Esophagus squamous epithelium (tissue), 5 donors: ENCODE results near the gene WNT7B. TPM values are rescaled to one million over a fixed set of nuclear protein-coding genes. Genes with fewer than 3 reads are reported as not detected.

ENCODE experiments used
- DNase-seq: peaks from one replicate; lab custom pipeline; 2025; lab: John Stamatoyannopoulos, UW
- H3K27ac ChIP-seq, 4 donors: fragments of 200-600 bp; sonication (generic); one replicate each; pipeline ENCODE4 v1.5.1; 2016 to 2019; ENCODE audit warnings: mild to moderate bottlenecking in 1 of 4
- H3K27me3 ChIP-seq, 4 donors: fragments of 200-600 bp; sonication (generic); 1 replicate in 3 of 4; 2 replicates in 1 of 4; pipeline versions ENCODE4 v1.5.1 to v1.6.0; 2017 to 2021; ENCODE audit warnings: antibody characterized with exemption in 1 of 4
- H3K36me3 ChIP-seq, 3 donors: fragments of 200-600 bp; sonication (generic); one replicate each; pipeline ENCODE4 v1.5.1; 2016 to 2019
- H3K4me1 ChIP-seq, 3 donors: fragments of 200-600 bp; sonication (generic); one replicate each; pipeline ENCODE4 v1.5.1; 2017 to 2019
- H3K4me3 ChIP-seq, 4 donors: fragments of 200-600 bp; sonication (generic); 1 replicate in 3 of 4; 2 replicates in 1 of 4; pipeline ENCODE4 v1.5.1; 2016 to 2019; ENCODE audit warnings: mild to moderate bottlenecking in 2 of 4, moderate library complexity in 1 of 4
- H3K9me3 ChIP-seq, 3 donors: fragments of 200-600 bp; sonication (generic); one replicate each; pipeline ENCODE4 v1.5.1; 2016 to 2019
- POLR2A ChIP-seq, 4 donors: fragments of 450-650 bp; IDR thresholded peaks; one replicate each; pipeline ENCODE4 v1.6.1; 2017; ENCODE audit warnings: antibody characterized with exemption in 4 of 4, mild to moderate bottlenecking in 4 of 4, moderate library complexity in 3 of 4
- WGBS, 2 donors: methylation state at CpG; one replicate each; pipeline ENCODE4 v1.1.5; 2018; 5-methylcytosine and 5-hydroxymethylcytosine counted together
- intact Hi-C: fragments of 100-400 bp; cut with DNase I; formaldehyde crosslinking; loops from one replicate; pipeline ENCODE4 v1.15.0; 2022
- total RNA-seq, 4 donors: library from RNA; depleted of rRNA; stranded (reverse); fragments of >200 nt; gene quantifications; one replicate each; pipeline ENCODE4 v1.1.0, GENCODE V29; 2016
- TF ChIP-seq, protein P1 (sequence below), 6 experiments: fragments of 450-650 bp in 4 of 6; fragments of 200-600 bp in 2 of 6; sonication (generic) in 2 of 6; IDR thresholded peaks; one replicate each; pipeline ENCODE4 v1.5.1; 2016 to 2019; ENCODE audit warnings: antibody characterized with exemption in 6 of 6, mild to moderate bottlenecking in 4 of 6, moderate library complexity in 4 of 6
- donor health status: DM: yes; HTN: yes; CAD: no.

WNT7B gene
- total RNA-seq, result 10 to 100 TPM; 10.6 to 27.0 (median 16.1) TPM

DNA sequence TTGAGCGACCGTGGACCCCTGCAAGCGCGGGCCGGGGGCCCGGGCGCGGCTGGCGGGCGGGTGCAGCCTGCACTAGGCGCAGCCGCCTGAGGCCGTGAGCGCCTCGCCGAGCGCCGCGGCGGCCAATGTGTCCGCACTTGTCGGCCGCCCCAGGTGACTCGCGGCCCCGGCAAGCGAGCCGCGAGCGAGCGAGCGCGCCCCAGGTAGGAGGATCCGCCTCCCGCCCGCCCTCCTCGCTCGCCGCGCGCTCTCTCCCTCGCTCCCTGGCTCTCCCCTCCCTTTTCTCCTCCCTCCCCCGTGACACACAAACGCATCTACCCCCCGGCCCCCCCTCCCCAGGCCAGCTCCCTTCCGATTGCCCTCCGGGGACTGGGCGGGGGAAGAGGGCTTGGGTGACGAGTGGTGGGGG is at the start of gene WNT7B:
WNT7B (minus strand) TSS at position 160 of the 409 bp plus-strand sequence. CDS start 408 bp downstream, outside the sequence.
- no peak for DNase-seq
- H3K27me3 ChIP-seq, result peaks cover 0 to 69% (median 14%) of the 10 kb centered on the region in 4 donors
- no peaks in the 10 kb centered on the region for H3K9me3 ChIP-seq
- peak in 3 of 4 donors; percentile 55 to 75 (median 61) for TF ChIP-seq POLR2A (IDR thresholded peaks at IDR 0.05)
- TF ChIP-seq, protein P1, sequence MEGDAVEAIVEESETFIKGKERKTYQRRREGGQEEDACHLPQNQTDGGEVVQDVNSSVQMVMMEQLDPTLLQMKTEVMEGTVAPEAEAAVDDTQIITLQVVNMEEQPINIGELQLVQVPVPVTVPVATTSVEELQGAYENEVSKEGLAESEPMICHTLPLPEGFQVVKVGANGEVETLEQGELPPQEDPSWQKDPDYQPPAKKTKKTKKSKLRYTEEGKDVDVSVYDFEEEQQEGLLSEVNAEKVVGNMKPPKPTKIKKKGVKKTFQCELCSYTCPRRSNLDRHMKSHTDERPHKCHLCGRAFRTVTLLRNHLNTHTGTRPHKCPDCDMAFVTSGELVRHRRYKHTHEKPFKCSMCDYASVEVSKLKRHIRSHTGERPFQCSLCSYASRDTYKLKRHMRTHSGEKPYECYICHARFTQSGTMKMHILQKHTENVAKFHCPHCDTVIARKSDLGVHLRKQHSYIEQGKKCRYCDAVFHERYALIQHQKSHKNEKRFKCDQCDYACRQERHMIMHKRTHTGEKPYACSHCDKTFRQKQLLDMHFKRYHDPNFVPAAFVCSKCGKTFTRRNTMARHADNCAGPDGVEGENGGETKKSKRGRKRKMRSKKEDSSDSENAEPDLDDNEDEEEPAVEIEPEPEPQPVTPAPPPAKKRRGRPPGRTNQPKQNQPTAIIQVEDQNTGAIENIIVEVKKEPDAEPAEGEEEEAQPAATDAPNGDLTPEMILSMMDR (IDR thresholded peaks at IDR 0.05), result no peak
- peak within 1 kb of the TSS; percentile 65 to 76 (median 71) for H3K4me3 ChIP-seq
- 3% methylated on average over 21 of the region's 49 CpGs; no CpG with 5 or more reads in 1 of the 2 donors for WGBS, 2 donors
- H3K27ac ChIP-seq, result peak within 1 kb of the TSS; percentile 54 to 89 (median 78)
- no peaks in the 10 kb centered on the region for H3K36me3 ChIP-seq
- H3K4me1 ChIP-seq, result peaks cover 30 to 65% (median 49%) of the 10 kb centered on the region in 3 donors
- intact Hi-C loops, result no loop called here

DNA sequence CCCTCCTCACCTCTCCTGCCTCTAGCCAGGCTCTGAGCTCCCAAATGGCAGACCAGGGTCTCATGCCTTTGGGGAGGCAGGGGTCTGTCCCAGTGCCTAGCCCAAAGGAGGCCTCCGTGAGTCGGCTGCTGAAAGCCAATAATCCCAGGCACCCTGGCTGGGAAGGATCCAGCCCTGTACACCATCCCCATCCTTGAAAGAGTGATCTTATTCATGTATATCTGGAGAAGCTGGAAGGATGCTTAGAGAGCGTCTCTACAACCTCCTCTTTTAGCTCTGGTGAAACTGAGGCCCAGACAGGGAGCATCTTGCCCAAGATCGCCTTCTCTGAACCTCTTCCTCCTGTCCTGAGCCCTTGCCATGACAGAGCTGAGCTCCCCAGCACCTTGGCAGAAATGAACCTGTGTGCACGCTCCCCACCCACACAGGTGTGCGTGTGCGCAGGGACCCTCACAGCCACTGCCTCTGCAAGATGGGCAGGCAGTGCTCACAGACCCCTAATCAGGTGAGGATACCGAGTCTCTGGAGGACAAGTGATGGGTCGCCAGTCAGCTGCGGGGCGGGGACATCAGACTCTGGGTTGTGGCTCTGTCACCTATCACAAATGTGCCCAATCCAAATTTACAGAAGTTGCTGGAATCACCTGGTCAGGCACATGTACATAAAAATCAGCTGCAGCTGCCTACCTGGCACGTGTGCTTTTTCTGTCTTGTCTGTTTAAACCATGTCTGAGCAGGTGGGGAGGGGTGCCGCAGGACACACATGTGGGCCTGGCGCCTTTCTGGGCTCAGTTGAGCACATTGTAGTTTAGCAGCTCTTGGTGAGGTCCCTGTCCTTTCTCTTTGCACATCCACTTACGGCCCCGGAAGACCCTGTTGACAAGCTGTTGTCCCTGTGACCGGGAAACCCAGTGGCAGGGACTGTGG is 49.3 kb upstream of the WNT7B start:
- intact Hi-C loops, result no loop called here
- Histone ChIP-seq H3K27me3 (no peaks in the 10 kb centered on the region), H3K4me1 (peaks cover 10 to 29% (median 15%) of the 10 kb centered on the region in 3 donors), H3K27ac (peak overlapping the region in 2 of 4 donors; percentile 73 to 77), H3K9me3 (no peaks in the 10 kb centered on the region), H3K36me3 (no peaks in the 10 kb centered on the region), H3K4me3 (no peak overlapping the region)
- no peak for DNase-seq
- TF ChIP-seq, protein P1 (IDR thresholded peaks at IDR 0.05), result no peak
- no peak for TF ChIP-seq POLR2A (IDR thresholded peaks at IDR 0.05)
- 83 to 84% methylated on average over 8 to 9 of the region's 17 CpGs for WGBS, 2 donors

DNA sequence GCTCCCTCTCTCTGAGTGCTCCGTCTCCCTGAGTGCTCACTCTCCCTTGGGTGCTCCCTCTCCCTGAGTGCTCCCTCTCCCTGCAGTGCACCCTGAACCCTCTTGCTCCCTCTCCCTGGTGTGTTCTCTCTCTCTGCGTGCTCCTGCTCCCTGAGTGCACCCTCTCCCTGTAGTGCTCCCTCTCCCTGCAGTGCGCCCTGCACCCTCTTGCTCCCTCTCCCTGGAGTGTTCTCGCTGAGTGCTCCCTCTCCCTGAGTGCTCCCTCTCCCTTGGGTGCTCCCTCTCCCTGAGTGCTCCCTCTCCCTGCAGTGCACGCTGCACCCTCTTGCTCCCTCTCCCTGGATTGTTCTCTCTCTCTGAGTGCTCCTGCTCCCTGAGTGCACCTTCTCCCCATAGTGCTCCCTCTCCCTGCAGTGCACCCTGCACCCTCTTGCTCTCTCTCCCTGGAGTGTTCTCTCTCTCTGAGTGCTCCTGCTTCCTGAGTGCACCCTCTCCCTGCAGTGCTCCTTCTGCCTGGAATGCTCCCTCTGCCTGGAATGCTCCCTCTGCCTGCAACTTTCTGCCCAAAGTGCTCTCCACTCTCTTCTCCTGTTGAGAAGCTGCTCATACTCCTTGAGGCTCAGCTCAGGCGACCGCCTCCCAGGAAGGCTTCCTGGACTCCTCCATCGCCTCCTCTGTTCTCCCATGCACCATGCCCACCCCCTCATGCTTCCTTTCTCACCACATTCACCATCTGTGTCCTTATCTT is 48.4 kb upstream of the WNT7B start:
- H3K36me3 ChIP-seq, result no peaks in the 10 kb centered on the region
- H3K27ac ChIP-seq, result no peak overlapping the region
- no peaks in the 10 kb centered on the region for H3K9me3 ChIP-seq
- intact Hi-C loops, result no loop called here
- no peak for DNase-seq
- H3K4me3 ChIP-seq, result no peak overlapping the region
- H3K27me3 ChIP-seq, result no peaks in the 10 kb centered on the region
- H3K4me1 ChIP-seq, result peaks cover 10 to 29% (median 15%) of the 10 kb centered on the region in 3 donors
- TF ChIP-seq POLR2A (IDR thresholded peaks at IDR 0.05), result no peak
- TF ChIP-seq, protein P1 (IDR thresholded peaks at IDR 0.05), result no peak
- 80 to 86% methylated on average over 8 of the region's 8 CpGs for WGBS, 2 donors

DNA sequence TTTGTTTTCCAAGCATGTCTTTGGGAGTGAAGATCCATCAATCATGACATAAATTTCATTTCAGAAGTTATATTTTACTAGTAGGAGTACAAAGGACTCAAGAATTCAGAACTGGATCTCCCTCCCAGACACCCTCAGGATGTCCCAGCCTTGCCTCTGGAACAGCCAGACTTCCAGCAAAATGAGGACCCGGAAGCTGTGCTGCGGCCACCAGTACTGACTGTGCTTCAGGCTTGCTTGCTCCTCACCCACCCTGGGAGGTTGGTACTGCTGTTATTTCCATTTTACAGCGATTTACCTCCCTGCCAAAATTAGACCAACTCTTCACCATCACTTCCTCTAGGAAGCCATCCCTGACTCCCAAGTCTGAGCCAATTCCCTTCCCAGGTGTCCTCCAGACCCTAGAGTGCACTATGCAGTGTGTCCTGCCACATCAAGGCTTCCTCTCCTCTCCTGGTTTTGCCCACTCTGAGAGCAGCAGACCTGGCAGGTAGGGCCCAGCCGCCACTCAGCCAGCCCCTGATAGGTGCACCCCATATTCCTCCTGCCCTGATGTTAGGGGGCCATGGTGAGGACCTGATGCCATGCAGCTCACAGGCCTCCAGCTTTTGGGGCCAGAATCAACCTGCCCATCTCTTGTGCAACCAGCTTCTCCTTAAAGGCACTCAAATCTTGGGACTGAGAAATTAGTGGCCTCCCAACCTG is 47.3 kb upstream of the WNT7B start:
- no peak for DNase-seq
- intact Hi-C loops, result no loop called here
- Histone ChIP-seq H3K4me3 (no peak overlapping the region), H3K4me1 (peaks cover 10 to 29% (median 15%) of the 10 kb centered on the region in 3 donors), H3K27me3 (no peaks in the 10 kb centered on the region), H3K27ac (no peak overlapping the region), H3K9me3 (no peaks in the 10 kb centered on the region), H3K36me3 (no peaks in the 10 kb centered on the region)
- 57 to 73% methylated on average over 3 to 4 of the region's 4 CpGs for WGBS, 2 donors
- TF ChIP-seq POLR2A (IDR thresholded peaks at IDR 0.05), result no peak
- TF ChIP-seq, protein P1 (IDR thresholded peaks at IDR 0.05), result no peak
